Right hindlimb (tissue), 1 donor: ENCODE results near the gene OR6B3.
"Not testable (repeated sequence)": the region's sequence is repeated elsewhere in the genome, so short reads cannot be mapped to it uniquely, and the experiment has no call there.

Source experiments
- DNase-seq: peaks from one replicate; pipeline ENCODE4 v3.0.0-alpha.2; 2018

OR6B3 gene

GRCh38 chr2:240053173-240054155, at the start of gene OR6B3:
Gene OR6B3, minus strand, starts transcription at chr2:240053521.
- no peak for DNase-seq

- no peak for DNase-seq
Measured at GRCh38 chr2:240098349-240098748, 45.0 kb upstream of the OR6B3 start.

GRCh38 chr2:240095556-240096523, 42.5 kb upstream of the OR6B3 start:
- DNase-seq, result no peak

GRCh38 chr2:240089306-240089705, 36.0 kb upstream of the OR6B3 start:
- DNase-seq, result no peak

- DNase-seq, result no peak
Measured at GRCh38 chr2:240086563-240086962, 33.2 kb upstream of the OR6B3 start.

- no peak for DNase-seq
Measured at GRCh38 chr2:240078631-240079030, 25.3 kb upstream of the OR6B3 start.

- DNase-seq, result no peak
Measured at GRCh38 chr2:240077442-240077841, 24.1 kb upstream of the OR6B3 start.

- DNase-seq, result no peak
Measured at GRCh38 chr2:240074545-240074944, 21.2 kb upstream of the OR6B3 start.

GRCh38 chr2:240070907-240071306, 17.6 kb upstream of the OR6B3 start:
- no peak for DNase-seq

- DNase-seq, result no peak
Measured at GRCh38 chr2:240069829-240070228, 16.5 kb upstream of the OR6B3 start.

GRCh38 chr2:240068193-240068592, 14.9 kb upstream of the OR6B3 start:
- DNase-seq, result no peak

GRCh38 chr2:240066489-240066888, 13.2 kb upstream of the OR6B3 start:
- no peak for DNase-seq

- DNase-seq, result no peak
Measured at GRCh38 chr2:240064898-240065297, 11.6 kb upstream of the OR6B3 start.

GRCh38 chr2:240060977-240061591, 7.8 kb upstream of the OR6B3 start:
- no peak for DNase-seq

- no peak for DNase-seq
Measured at GRCh38 chr2:240056678-240057077, 3.4 kb upstream of the OR6B3 start.

GRCh38 chr2:240055177-240055917, 2.0 kb upstream of the OR6B3 start:
- DNase-seq, result no peak

GRCh38 chr2:240052524-240052923, 797 bp downstream of the OR6B3 start:
- no peak for DNase-seq

- DNase-seq, result no peak
Measured at GRCh38 chr2:240051697-240052096, 1.6 kb downstream of the OR6B3 start.

GRCh38 chr2:240050278-240050677, 3.0 kb downstream of the OR6B3 start:
- DNase-seq, result no peak

- no peak for DNase-seq
Measured at GRCh38 chr2:240048237-240048636, 5.1 kb downstream of the OR6B3 start.

- DNase-seq, result no peak
Measured at GRCh38 chr2:240045098-240045497, 8.2 kb downstream of the OR6B3 start.

GRCh38 chr2:240044096-240044495, 9.2 kb downstream of the OR6B3 start:
- not testable (repeated sequence) for DNase-seq
